GM19463 (cell line): ENCODE results near the gene RPS27A.
"Not testable (repeated sequence)": the region's sequence is repeated elsewhere in the genome, so short reads cannot be mapped to it uniquely, and the experiment has no call there.

Source experiments
- ATAC-seq: cut with Tn5 transposase; IDR thresholded peaks from one replicate; pipeline ENCODE4 v1.9.1; 2021; ENCODE audit warnings: mild to moderate bottlenecking, moderate library complexity; ENCODE audit not compliant: unreplicated experiment

The RPS27A gene

GRCh38 chr2:55236992-55237543 is 4.6 kb downstream of the RPS27A start:
- no peak for ATAC-seq

GRCh38 chr2:55239656-55240222 is 7.3 kb downstream of the RPS27A start:
- no peak for ATAC-seq

- ATAC-seq, result not testable (repeated sequence)
Measured at GRCh38 chr2:55241582-55241981, 9.1 kb downstream of the RPS27A start.

GRCh38 chr2:55242617-55243016 is 10.1 kb downstream of the RPS27A start:
- ATAC-seq, result no peak

- ATAC-seq, result no peak
Measured at GRCh38 chr2:55245411-55245810, 12.9 kb downstream of the RPS27A start.

GRCh38 chr2:55247025-55247424 is 14.5 kb downstream of the RPS27A start:
- ATAC-seq, result no peak

GRCh38 chr2:55252832-55253231 is 20.3 kb downstream of the RPS27A start:
- ATAC-seq, result no peak

- not testable (repeated sequence) for ATAC-seq
Measured at GRCh38 chr2:55259586-55259985, 27.1 kb downstream of the RPS27A start.

GRCh38 chr2:55268288-55268906 is 35.9 kb downstream of the RPS27A start:
- ATAC-seq, result no peak

- ATAC-seq, result peak; percentile 97
Measured at GRCh38 chr2:55268907-55269644, 36.6 kb downstream of the RPS27A start, which contains the start of gene MTIF2. Gene MTIF2 (minus strand): TSS chr2:55269231. CDS start chr2:55263858, 5,373 bp downstream.

- ATAC-seq, result no peak
Measured at GRCh38 chr2:55269645-55269990, 37.1 kb downstream of the RPS27A start.

- ATAC-seq, result not testable (repeated sequence)
Measured at GRCh38 chr2:55274346-55274745, 41.9 kb downstream of the RPS27A start.

- ATAC-seq, result no peak
Measured at GRCh38 chr2:55277310-55277709, 44.8 kb downstream of the RPS27A start.

GRCh38 chr2:55279214-55279835 is 46.8 kb downstream of the RPS27A start:
- ATAC-seq, result not testable (repeated sequence)

GRCh38 chr2:55279859-55280424 is 47.5 kb downstream of the RPS27A start:
- ATAC-seq, result not testable (repeated sequence)

- ATAC-seq, result not testable (repeated sequence)
Measured at GRCh38 chr2:55280851-55281546, 48.5 kb downstream of the RPS27A start.

- peak; percentile 98 for ATAC-seq
Measured at GRCh38 chr2:55282110-55282917, 49.8 kb downstream of the RPS27A start.

- no peak for ATAC-seq
Measured at GRCh38 chr2:55283083-55283482, 50.6 kb downstream of the RPS27A start.
